Mesenteric fat pad (tissue), 1 donor: Measurements from ENCODE around the gene OTOL1. TPM values are rescaled to one million over a fixed set of nuclear protein-coding genes. Genes with fewer than 3 reads are reported as not detected.

Source experiments
- DNase-seq: peaks from one replicate; pipeline ENCODE4 v3.0.0-alpha.2; 2020; ENCODE audit warnings: low spot score
- total RNA-seq: library from RNA; stranded (reverse); fragmentation: NEBNext Ultra II Directional; extraction: Animal tissue kit (Norgen Biotek cat#: 25700); gene quantifications from one replicate; pipeline ENCODE4 v1.2.1, GENCODE V29; 2021
- donor health status: DM: yes; HTN: yes; CAD: no.

The OTOL1 gene
- total RNA-seq, 1 donor from 2014 or later, result not detected

- DNase-seq, result no peak
These were observed 44.0 kb downstream of the OTOL1 start for GRCh38 chr3:161540594-161540993.

GRCh38 chr3:161545824-161546223, 49.2 kb downstream of the OTOL1 start:
- no peak for DNase-seq

- no peak for DNase-seq
These were observed 51.7 kb downstream of the OTOL1 start for GRCh38 chr3:161548301-161548700.

GRCh38 chr3:161549261-161549660, 52.7 kb downstream of the OTOL1 start:
- no peak for DNase-seq

GRCh38 chr3:161550491-161551195, 54.0 kb downstream of the OTOL1 start:
- DNase-seq, result no peak

GRCh38 chr3:161551697-161552096, 55.1 kb downstream of the OTOL1 start:
- no peak for DNase-seq

GRCh38 chr3:161552984-161553560, 56.5 kb downstream of the OTOL1 start:
- DNase-seq, result no peak

Other genes starting within 250 kb of the OTOL1 start
- gene SPTSSB, start 125.3 kb upstream of the OTOL1 start, total RNA-seq, result not detected